Activated CD8-positive, alpha-beta memory T cell treated with anti-CD3 and anti-CD28 coated beads for 4 hours (primary cell): Measurements from ENCODE around the gene RNPEP.
A peak's percentile ranks its signal among the peaks of the same experiment; 100 is the strongest.
"Not testable (repeated sequence)": the region's sequence is repeated elsewhere in the genome, so short reads cannot be mapped to it uniquely, and the experiment has no call there.

Experiments used
- DNase-seq, 2 donors: peaks; one replicate each; pipeline ENCODE4 v3.0.0-alpha.2; 2020; ENCODE audit warnings: low read depth in 2 of 2

The RNPEP gene, protein sequence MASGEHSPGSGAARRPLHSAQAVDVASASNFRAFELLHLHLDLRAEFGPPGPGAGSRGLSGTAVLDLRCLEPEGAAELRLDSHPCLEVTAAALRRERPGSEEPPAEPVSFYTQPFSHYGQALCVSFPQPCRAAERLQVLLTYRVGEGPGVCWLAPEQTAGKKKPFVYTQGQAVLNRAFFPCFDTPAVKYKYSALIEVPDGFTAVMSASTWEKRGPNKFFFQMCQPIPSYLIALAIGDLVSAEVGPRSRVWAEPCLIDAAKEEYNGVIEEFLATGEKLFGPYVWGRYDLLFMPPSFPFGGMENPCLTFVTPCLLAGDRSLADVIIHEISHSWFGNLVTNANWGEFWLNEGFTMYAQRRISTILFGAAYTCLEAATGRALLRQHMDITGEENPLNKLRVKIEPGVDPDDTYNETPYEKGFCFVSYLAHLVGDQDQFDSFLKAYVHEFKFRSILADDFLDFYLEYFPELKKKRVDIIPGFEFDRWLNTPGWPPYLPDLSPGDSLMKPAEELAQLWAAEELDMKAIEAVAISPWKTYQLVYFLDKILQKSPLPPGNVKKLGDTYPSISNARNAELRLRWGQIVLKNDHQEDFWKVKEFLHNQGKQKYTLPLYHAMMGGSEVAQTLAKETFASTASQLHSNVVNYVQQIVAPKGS

DNA sequence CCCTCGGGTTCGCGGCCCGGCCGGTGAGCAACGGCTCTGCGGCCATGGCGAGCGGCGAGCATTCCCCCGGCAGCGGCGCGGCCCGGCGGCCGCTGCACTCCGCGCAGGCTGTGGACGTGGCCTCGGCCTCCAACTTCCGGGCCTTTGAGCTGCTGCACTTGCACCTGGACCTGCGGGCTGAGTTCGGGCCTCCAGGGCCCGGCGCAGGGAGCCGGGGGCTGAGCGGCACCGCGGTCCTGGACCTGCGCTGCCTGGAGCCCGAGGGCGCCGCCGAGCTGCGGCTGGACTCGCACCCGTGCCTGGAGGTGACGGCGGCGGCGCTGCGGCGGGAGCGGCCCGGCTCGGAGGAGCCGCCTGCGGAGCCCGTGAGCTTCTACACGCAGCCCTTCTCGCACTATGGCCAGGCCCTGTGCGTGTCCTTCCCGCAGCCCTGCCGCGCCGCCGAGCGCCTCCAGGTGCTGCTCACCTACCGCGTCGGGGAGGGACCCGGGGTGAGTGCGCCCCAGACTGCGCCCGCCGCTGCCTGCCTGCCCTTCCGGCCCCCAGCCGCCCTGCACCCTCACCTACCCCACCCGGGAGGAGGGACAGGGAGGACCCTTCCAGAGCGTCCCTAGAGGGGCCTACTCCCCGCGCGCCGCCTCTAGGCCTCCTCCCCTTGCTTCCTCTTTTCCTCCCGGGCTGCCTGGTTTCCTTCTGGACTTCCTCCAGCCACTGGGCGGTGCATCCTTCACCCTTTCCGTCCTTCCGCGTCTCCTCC, at the start of gene RNPEP:
RNPEP (plus strand) TSS at position 26 of the 757 bp plus-strand sequence; CDS start at position 45, 19 bp downstream.
- DNase-seq: no peak

DNA sequence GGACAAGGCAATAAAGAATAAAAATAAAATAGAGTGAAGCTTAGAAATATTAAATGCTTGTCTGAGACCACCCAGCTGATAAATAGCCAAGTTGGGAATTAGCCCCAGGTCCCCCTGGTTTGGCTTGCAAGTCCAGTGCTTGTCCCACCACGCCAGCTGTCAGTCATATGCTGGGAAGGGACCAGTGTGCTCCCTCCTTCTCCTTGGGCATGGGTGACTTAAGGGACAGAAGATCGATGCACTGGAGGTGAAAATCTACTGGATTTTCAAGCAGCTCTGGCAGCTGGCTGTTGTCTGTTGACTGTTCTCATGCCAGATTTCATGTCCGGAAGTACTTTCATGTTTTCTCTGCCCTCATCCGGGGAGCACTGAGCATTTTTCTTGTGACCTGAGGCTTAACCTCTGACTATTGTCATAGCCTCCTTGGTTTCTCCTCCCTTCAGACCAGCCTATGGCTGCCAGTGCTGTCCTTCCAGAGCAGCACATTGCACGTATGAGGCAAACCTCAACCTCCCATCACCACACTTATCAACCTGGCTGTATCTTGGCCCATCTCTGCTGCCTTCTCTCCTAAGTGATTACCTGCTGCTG, 48.5 kb upstream of the RNPEP start:
- DNase-seq: no peak

DNA sequence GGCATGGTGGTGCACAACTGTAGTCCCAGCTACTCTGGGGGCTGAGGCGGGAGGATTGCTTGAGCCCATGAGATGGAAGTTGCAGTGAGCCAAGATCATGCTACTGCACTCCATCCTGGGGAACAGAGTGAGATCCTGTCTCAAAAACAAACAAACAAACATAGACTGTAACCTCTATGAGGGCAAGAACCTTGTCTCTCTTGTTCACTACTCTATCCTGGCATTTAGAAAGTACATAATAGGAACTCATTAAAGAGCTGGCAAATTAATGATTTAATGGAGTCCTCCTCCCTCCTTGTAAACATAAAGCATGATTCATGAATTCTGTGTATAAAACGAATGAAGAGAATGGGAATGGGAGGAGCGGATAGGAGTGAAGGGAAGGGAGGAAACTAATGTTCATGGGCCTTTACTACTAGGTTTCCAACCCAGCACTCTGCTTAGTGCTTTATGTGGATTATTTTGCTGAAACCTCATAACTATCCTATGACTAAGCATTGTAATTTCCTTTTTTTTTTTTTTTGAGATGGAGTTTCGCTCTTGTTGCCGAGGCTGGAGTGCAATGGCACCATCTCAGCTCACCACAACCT, 44.7 kb upstream of the RNPEP start:
- no peak for DNase-seq

DNA sequence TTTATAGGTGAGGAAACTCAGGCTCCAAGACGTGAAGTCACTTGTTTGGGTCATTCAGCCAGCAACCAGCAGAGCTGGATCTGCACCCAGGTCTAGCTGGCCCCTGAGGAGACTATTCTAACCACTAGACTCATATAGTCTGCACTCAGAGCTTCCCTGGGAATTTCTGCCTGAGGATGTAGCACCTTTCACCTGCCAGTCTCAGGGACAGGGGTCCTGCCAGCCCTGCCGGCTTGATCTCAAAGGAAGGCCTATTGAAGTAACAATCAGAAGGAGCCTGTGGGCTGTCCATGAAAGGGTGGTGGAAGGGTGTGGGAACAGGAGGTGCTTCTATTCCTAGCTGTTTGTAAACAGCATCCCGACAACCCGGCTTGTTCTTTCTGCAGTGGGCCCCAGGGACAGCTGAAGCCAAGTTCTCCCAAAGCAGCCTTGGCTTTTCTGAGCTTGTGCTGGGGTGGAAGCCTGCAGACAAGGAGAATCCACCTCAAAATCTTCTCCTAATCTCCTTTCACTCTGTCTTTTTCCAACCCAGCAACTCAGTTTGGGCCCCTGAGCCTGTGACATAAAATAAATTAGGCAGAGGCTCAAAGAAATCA, 43.9 kb upstream of the RNPEP start:
- no peak for DNase-seq

DNA sequence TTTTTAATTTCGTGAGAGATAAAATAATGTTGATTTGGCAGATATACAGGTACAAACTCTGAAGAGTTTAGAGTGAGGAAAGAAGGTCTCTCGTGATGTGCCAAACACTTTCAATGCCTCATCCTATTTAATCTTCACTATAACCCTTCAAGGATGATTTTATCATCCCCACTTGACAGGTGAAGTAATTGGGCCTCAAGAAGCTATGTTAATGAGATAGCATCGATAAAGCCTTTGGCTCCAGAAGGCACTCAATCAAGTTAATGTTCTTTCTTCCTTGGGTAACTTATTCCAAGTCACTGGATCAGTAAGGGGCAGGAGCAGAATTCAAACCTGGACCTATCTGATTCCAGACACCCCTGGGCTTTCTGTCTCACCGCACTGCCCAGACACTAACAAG, 43.3 kb upstream of the RNPEP start:
- no peak for DNase-seq

DNA sequence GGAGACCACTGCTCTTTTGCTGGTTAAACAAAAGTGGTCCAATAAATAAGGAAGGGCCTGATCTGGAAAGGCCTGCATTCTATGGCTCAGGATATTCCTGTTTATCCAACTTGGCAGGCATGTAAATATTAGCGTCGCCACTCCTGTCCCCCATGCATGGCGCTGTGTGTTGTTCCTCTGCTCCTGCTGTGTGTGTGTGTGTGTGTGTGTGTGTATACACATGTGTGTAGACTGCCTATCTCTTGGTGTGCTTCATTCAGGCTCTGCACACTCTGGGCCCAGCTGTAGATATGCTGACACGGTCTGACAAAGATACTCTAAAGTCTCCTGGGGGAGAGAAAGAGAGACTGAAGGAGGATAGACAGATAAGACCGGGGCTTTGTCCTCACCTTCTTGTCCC, 42.9 kb upstream of the RNPEP start:
- no peak for DNase-seq

DNA sequence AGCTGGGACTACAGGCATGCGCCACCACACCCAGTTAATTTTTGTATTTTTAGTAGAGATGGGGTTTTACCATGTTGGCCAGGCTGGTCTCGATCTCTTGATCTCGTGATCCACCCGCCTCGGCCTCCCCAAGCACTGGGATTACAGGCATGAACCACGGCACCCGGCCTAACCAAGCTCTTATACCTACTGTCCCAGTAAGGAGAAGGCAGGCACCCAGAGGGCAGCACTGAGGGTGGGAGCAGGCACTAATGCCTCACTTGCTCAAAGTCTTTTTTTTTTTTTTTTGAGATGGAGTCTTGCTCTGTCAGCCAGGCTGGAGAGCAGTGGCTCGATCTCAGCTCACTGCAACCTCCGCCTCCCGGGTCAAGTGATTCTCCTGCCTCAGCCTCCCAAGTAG, 42.1 kb upstream of the RNPEP start:
- DNase-seq: not testable (repeated sequence)

DNA sequence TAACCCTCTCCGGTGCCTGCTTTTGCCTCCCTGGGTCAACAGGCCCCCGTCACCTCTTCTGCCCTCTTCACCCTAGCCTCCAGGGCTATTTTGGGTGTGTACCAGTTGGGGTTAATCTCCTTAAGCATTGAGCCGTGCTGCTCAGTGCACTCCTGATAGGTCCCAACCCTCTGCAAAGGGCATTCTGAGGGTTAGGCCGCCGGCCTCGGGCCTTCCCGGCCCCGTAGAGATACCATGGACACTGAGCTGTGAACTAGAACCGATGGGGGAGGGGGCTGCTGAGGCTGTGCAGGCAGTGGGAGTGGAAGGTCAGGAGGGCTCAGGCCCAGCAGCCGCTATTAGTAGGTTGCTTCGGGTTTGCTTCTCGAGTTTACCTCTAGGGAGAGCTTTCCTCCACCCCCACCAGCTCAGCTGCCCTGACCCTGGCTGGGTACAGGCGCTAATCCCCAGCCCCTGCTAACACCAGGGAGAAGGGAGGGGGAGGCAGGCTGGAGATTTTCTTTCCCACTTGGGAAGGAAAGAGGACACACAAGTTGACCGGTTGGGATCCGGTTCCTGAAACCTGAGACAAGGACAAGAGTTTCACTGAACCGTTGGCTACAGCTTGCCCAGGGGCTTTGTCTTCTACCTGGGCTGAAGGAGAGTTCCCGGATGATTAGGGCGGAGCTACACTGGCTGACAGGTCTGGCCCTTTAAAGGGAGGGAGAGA, 40.9 kb upstream of the RNPEP start:
- no peak for DNase-seq

DNA sequence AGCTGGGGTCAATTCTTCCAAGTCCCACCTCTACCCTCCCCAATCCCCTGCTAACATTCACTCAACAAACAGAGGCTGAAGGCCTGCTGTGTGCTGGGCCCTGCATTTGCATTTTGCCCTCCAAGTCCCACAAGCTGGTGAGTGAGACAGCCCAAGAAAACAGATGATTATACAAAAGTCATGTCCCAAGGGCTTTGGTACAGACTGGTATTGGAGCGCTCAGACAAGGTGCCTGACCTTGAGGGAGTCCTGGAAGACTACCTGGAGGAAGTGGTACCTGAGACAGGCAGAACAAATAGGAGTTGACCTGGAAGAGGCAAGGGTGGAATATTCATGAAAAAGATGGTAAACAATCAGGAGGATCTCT, 40.3 kb upstream of the RNPEP start:
- no peak for DNase-seq

DNA sequence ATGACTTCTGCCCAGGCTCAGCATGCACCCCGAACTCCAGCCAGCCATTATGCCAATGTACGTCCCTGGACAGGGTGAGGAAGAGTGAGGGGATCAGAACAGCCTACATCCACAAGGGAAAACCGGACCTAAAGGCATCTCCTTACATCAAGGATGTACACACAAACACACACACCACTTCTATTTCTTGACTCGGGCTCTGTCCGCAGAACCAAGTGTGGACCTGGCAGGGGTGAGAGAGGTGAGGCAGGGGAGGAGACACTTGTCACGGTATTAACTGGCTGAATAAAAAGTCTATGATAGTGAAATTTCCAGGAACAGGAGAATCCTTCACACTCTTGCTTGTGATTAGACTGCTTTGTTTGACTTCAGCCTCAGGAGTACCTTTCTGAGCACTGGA, 38.4 kb upstream of the RNPEP start:
- DNase-seq: no peak

DNA sequence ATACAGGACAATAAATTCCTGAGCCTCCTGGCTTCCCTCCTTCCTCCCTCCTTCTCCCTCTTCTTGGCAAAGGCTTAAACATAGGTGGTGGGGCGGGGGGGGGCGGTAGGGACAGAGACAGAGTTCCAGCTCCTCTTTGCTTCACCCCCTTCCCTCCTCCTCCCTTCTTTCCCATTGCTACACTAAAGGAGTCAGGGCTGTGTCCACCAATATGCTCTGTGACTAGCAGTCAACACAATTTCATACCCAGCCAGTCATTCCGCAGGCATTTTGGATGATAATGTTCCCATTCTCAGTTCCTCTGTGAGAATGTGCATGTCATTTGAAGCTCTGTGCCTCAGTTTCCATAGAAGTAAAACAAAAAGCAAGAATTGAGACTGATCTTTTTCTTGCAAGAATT, 37.8 kb upstream of the RNPEP start:
- no peak for DNase-seq

DNA sequence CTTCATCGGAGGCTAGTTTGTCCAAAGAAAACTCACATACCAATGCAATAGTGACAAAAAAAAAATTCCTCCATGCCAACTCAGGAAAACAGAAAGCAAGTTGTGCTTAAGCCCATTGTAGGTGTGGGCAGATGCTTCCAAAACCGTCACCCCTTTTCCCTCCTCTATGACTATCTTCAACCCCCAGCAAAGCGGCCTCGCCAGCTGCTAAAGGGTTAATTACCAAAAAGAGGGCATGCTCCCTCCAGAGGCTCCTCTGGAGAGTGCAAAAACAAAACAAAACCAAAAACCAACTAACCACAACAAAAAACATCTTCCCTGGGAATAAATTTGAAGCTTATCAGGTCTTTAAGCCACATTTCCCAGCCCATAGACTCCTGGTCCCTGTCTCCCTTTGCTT, 37.3 kb upstream of the RNPEP start:
- no peak for DNase-seq

DNA sequence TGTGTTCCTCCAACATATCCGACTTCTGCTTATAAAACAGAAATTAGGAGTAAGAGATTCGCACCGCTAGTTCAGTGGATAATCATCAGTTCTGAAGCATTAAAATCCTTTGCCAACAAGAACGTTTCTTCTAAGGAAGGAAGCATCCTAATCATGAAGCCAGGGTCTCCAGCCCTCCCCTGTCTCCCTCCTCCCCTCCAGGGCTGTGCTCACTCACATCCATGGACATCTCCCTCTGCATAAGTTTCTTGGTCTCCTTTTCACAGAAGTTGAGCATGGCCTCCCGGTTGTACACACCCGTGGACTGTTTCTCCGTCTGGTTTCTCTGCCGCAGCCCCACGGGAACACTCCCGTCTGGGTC, 36.6 kb upstream of the RNPEP start:
- no peak for DNase-seq

DNA sequence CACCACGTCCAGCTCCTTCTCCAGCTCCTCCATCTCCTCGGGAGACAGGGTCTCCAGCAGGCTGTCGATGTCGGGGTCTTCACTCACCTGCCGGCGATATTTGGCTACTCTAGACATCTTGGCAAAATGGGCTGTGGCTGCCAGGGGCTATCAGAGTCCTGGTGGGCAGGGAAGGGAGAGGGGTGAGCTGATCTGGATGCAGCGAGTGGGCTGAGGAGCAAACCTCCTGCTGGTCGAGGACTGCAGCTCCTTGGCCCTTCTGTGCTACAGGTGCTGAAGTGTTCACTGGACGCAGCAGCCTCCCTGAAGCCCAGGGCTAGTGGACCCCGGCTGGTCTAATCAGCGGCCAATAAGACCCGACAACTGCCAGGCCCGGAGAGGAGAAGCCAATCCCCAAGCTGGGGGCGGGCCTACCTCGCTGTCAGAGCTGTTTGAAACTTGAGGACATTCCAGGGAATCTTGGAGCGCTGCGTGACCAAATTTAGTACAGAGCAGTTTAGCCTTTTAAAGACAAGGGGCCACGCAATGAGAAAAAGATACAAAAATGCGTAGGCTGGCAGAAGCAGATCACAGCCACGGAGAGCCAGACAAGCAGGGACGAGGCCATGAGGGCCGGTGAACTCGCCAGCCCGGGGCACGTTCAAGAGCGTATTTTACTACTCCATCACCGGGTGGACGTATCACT, 36.1 kb upstream of the RNPEP start, which contains the start of gene LMOD1:
LMOD1 (minus strand) TSS at position 325 of the 685 bp plus-strand sequence; CDS start at position 117, 208 bp downstream.
- DNase-seq: no peak

DNA sequence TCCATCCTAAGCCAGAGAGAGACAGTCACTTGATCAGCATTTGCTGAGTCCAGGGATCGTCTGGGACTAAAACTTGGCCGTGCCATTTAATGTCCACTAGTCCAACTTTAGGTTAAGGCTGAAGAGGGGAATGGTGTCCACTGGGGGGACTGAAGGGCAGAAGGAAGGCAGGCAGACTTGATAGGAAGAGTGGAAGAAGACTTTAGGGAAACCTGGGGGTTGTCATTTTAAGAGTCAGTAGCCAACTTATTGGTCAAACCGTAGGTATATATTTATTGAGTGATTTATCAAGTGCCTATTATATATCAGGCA, 34.8 kb upstream of the RNPEP start:
- DNase-seq: no peak

DNA sequence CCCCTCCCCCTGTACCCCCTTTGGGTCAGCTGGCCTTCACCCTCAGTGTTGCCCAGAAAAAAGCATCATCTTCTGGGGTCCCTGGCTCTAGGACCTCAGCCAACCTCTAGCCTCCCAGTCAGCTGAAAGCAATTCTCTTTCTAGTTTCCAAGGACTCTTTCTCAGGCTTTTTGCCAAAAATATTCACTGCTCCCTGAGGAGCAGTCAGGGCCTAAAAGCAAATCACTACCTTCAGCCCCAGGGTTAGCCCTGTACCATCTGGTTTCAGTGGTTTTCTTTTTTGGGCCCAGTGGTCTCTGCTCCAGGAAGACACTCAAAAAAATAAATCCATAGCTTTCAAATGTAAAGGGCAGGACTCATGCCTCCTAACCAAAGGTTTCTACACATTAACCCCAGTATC, 33.0 kb upstream of the RNPEP start:
- no peak for DNase-seq

DNA sequence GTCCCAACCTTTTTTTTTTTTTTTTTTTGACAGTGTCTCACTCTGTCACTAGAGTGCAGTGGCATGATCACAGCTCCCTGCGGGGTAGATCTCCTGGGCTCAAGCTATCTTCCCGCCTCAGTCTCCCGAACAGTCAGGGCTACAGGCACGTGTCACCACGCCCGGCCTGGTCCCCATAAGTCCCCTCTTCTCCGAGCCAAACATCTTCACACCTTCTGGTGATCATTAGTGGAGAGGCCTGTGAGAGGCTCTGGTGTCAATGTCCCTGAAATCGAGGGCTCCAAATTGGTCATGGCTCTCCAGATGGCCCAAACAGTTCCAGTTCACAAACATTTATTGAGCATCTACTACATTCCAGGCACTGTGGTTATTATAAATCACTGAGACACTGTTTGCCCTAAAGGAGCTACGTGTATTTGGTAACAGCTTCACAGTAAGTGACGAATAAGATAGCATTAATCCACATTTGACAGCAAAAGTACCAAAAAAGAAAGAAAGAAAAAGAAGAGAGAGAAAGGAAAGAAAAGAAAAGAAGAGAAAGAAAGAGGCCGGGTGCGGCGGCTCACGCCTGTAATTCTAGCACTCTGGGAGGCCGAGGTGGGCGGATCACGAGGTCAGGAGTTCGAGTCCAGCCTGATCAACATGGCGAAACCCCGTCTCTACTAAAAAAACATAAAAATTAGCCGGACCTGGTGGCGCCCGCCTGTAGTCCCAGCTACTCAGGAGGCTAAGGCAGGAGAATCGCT, 28.0 kb upstream of the RNPEP start:
- no peak for DNase-seq

DNA sequence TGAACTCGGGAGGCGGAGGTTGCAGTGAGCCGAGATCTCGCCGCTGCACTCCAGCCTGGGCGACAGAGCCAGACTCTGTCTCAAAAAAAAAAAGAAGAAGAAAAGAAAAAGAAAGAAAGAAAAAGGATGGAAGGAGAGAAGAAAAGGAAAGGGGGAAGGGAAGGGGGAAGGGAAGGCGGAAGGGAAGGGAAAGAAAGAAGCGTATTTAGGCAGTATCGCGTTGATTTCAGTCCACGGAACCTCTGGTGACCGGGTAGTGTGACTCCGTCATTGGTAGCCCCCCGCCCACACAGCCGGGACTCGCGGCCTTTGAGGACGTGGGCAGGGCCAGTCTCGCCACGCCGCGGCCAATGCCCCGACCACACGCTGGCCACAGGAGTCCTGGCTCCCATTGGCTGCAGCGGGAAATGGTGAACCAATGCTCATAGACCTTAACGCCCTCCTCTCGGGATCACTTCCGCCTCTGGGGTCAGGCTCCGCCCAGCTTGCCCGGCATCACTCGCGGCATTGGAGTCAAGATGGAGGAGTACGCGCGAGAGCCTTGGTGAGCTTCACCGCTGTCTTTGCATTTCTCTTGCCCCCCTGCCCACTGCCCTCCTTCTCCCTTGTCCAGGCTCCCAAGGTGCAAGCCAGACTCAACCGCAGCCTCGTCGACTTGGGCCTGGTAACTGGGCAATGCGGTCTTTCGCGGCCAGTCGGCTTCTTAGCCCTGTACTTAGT, 27.3 kb upstream of the RNPEP start, which contains the start of gene TIMM17A:
TIMM17A (plus strand) TSS at position 495 of the 720 bp plus-strand sequence; CDS start at position 519, 24 bp downstream.
- peak; percentile 86 to 89 for DNase-seq

DNA sequence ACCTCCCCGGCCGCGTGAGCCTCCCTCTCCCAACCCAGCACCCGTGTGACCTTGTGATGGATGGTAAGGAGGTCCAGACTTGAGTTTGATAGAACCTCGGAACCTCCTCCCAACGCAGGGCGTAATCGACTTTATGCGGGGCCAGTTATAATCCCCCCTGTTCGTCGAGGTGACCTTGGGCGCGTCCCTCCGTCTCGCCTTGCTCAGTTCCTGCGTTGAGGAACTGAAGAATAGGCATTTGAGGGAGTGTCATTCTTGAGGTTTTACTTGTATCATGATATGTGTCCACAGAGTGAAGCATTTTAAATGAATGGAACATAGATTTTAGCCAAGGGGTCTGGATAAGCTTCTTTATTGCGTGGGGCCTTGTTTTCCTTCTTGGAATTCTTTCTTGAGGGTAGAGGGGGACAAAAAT, 26.7 kb upstream of the RNPEP start:
- DNase-seq: no peak
